DMS 273 (cell line): ENCODE results near the gene GALNT2.

ENCODE experiments used
- DNase-seq: peaks from one replicate; lab custom pipeline; 2025; ENCODE audit not compliant: unreplicated experiment; lab: John Stamatoyannopoulos, UW

GALNT2 gene

GRCh38 chr1:230204842-230205241 is 137.8 kb downstream of the GALNT2 start:
- DNase-seq = peak; percentile 59

DNA sequence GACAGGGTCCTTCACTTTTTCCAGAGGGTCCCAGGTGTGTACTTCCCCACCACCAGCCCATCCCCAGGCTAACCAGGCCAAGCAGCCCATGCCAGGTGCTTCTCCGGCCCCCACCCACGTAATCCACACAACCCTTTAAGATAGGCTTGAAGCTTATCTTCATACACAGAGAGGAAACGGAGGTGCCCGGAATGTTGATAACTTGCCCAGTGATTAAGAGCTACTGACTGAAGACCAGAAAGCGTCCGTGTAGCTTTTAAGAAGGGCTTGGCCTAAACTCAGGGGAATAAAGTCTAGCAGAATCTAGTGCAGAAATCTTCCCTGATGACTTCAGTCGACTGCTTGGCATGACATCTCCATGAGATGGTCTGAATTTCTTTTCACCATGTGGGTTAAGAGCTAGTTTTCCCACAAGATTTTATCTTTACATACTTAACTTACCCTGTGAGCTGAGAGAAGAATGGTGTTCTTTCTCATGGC is 138.7 kb downstream of the GALNT2 start:
- DNase-seq = no peak

GRCh38 chr1:230206207-230206606 is 139.2 kb downstream of the GALNT2 start:
- DNase-seq = no peak

- no peak for DNase-seq
These were observed 139.9 kb downstream of the GALNT2 start for GRCh38 chr1:230206976-230207375.

DNA sequence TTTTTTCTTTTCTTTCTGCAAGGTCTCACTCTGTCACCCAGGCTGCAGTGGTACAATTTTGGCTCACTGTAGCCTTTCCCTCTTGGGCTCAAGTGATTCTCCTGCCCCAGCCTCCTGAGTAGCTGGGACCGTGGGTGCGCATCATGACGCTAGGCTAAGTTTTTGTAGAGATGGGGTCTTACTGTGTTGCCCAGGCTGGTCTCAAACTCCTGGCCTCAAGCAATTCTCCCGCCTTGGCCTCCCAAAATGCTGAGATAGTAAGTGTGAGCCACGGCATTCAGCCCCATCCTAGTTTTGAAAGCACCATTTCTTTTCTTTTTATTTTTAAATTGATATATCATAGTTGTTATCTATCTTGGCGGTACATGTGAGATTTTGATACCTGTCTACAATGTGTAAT is 140.6 kb downstream of the GALNT2 start:
- DNase-seq = no peak

DNA sequence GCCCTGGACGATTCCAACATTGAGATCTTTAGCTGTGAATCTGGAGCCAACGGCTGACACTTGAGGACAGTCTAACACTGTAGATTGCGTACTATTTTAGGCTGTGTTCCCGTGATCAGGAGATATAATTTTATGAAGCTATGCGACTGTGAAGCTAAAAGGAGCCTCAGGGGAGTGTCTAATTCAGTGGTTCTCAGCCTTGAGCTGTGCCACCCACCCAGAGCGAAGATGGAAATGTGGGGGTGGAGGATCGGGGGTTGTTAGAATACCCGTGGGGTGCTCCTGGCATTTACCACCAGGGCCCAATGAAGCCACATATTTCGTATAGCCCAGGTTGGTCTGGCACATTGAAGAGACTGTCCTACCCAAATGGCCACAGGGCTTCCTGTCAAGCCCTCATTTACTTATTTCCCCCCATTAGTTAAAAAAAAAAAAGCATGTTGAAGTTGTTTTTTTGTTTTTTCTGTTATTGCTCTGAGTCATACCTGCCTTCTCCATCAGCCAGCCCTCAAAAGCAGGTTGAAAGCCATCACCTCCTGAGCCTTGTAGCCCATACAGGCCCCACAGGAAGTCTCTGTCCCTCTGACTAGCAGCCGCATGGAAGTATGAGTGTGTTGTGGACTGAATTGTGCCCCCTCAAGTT is 141.7 kb downstream of the GALNT2 start:
- DNase-seq = no peak

DNA sequence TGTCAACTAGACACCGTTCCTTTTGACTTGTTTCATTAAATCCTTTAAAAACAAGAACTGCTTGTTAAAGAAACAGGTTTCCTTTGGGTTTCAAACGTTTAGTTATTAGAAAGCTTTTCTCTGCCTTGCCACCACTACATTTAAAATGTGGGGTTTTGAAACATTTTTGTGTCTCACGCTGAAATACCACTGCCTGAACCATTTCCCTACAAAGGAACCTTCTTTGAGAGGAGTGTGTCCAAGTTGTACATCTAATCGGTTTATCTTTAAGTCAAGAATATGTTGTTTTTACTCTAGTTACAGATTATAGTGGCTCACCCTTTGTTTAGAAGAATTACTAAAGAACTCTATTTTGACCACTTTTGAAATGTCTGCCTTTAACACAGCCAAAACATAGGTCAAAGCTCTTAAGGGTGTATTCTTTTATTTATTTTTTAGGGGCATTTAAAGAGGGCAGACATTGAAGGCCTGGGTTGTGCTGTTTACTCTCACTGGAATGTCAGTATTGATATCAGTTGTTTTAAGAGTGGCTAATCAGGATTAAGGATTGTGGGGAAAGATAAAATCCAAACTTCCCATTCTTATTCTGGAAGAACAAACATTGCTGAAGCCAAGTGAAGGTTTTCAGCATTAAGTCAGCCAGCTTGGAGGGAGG is 143.4 kb downstream of the GALNT2 start:
- DNase-seq = no peak

DNA sequence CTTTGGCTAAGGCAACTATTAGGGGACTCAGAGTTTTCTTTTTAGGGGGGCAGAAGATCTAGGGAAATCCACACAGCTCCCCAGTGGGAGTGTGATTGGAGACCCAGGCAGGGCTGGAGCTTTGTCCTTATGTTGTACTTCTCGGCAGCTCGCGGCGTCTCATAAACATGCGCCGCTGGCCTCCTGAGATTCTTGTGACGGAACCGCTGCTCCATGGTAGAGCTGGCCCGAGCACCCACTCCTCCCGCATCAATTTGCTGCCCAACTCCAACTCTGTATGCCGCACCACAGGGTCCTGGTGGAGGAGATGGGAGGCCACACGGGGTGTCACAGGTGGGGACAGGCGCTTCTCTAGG is 143.9 kb downstream of the GALNT2 start:
- no peak for DNase-seq

- no peak for DNase-seq
These were observed 144.6 kb downstream of the GALNT2 start for GRCh38 chr1:230211436-230212145.

DNA sequence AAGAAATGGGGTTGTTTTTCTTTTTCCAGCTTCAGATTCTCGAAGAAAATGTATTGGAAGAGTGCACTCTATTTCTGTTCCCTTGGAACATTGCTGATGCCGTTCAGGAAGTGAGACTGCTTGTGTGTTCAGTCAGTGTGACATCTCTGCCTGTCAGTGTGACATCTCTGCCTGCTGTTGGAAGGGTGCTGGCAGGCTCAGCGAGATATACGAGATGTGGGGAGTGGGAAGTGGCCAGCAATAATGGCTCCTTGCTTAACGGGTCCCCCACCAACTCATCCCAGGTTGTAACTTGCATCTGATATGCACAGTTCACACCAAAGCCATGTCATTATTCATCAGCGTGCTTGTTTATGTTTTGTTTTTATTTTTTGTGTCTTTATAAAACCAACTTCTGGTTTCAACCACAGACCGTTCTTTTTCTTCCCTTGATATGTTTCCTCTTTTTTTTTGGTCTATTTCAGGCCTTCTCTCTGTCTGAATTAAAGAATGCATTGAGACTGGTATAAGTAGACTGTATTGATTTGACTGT is 145.4 kb downstream of the GALNT2 start:
- DNase-seq = no peak

DNA sequence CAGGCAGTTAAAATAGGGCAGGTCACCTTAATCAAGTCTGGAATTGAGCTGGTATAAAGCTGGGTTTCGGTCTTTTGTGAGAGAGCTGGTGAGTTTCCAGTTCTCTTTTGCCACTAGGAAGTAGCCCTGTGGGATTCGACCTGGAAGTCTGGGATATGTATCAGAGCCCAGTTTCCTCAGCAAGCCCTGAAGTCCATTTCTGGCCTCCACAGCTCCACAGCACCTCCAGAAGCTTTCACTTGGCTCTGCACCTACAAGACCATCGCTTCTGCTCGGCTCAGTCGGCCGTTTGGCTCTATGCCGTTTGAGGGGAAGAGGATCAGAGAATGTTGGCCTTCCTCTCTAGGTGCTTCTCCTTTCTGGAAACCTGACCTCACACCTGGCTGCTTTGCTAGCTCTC is 148.0 kb downstream of the GALNT2 start:
- DNase-seq = peak; percentile 18

DNA sequence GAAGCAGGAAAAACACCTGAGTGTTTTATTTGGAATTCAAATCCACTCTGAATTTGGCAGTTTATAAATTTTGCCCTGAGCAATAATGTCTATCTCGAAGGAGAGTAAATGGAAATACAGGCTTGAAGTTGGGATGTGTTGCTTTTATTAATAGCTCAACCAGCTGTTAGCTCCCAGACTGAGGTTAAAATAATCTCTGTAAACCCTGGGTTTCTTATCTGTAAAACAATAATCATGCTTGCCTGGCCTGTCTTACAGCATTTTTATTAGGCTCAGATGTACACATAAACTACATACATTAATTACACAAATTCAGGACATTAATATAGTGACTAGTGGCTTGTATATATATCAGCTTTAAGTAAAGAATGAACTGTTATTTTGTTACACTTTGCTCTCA is 148.5 kb downstream of the GALNT2 start:
- DNase-seq = no peak

- DNase-seq = no peak
These were observed 149.9 kb downstream of the GALNT2 start for GRCh38 chr1:230216896-230217295.

- no peak for DNase-seq
These were observed 151.6 kb downstream of the GALNT2 start for GRCh38 chr1:230218667-230219066.

- no peak for DNase-seq
These were observed 152.4 kb downstream of the GALNT2 start for GRCh38 chr1:230219174-230220067.

DNA sequence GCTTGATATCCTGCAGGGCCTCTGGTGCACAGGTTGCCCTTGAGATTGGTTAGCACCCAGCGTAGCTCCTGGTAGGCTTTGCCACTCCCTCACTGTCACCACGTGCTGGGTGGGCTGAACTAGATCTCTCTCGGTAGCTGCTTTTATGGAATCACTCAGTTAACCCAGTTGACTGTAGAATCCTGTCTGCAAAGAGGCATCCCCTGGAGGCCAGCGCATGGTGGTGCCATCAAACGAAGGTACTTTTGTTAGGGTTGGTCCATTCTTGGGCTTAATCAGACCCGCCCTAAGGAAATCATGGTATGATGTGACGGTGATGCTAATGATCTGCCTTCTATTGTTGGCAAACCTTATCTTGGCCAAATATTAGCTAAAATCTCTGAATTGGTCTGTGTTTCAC is 153.4 kb downstream of the GALNT2 start:
- no peak for DNase-seq

GRCh38 chr1:230220907-230221306 is 153.9 kb downstream of the GALNT2 start:
- no peak for DNase-seq

- DNase-seq = no peak
These were observed 155.6 kb downstream of the GALNT2 start for GRCh38 chr1:230222678-230223077.

- no peak for DNase-seq
These were observed 157.3 kb downstream of the GALNT2 start for GRCh38 chr1:230224101-230224960.
